ENCODE measurements around the gene DAPK2. TPM values are rescaled to one million over a fixed set of nuclear protein-coding genes. Genes with fewer than 3 reads are reported as not detected.

The DAPK2 gene
- total RNA-seq, 1 experiment from 2014 or later: 1.4 TPM

GRCh38 chr15:64016257-64016656 is 30.0 kb downstream of the DAPK2 start:
- peaks cover 15% of the 10 kb centered on the region for H3K4me1 Mint-ChIP-seq (ENCODE audit: low read depth, unreplicated experiment)
- no peaks in the 10 kb centered on the region for H3K9me3 ChIP-seq
- no peaks in the 10 kb centered on the region for H3K27me3 ChIP-seq (replicated peaks; ENCODE audit: control insufficient read depth, insufficient read depth, low read length)
- no peak overlapping the region for H3K27ac Mint-ChIP-seq (ENCODE audit: unreplicated experiment)
- no peaks in the 10 kb centered on the region for H3K36me3 Mint-ChIP-seq (ENCODE audit: insufficient read depth, unreplicated experiment)
- no peak overlapping the region for H3K4me3 ChIP-seq (ENCODE audit: low read depth, low read length)
- no TSS peak for BruUV-seq (replicated peaks)
- no peaks in the 10 kb centered on the region for H3K9me3 Mint-ChIP-seq (ENCODE audit: unreplicated experiment)
- TF ChIP-seq, protein P1, sequence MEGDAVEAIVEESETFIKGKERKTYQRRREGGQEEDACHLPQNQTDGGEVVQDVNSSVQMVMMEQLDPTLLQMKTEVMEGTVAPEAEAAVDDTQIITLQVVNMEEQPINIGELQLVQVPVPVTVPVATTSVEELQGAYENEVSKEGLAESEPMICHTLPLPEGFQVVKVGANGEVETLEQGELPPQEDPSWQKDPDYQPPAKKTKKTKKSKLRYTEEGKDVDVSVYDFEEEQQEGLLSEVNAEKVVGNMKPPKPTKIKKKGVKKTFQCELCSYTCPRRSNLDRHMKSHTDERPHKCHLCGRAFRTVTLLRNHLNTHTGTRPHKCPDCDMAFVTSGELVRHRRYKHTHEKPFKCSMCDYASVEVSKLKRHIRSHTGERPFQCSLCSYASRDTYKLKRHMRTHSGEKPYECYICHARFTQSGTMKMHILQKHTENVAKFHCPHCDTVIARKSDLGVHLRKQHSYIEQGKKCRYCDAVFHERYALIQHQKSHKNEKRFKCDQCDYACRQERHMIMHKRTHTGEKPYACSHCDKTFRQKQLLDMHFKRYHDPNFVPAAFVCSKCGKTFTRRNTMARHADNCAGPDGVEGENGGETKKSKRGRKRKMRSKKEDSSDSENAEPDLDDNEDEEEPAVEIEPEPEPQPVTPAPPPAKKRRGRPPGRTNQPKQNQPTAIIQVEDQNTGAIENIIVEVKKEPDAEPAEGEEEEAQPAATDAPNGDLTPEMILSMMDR (IDR thresholded peaks at IDR 0.05; ENCODE audit: insufficient read depth in 1 of 2, low read depth in 1 of 2, low read length in 1 of 2, severe bottlenecking in 1 of 2, unreplicated experiment in 1 of 2): no peak
- H3K4me1 ChIP-seq: no peaks in the 10 kb centered on the region
- ChIA-PET CTCF (no interaction called here), POLR2A (no interaction called here)
- intact Hi-C loops (cut with micrococcal nuclease; ENCODE audit: unreplicated experiment): no loop called here
- no peaks in the 10 kb centered on the region for H3K27me3 Mint-ChIP-seq (ENCODE audit: insufficient read depth, unreplicated experiment)
- H3K4me3 Mint-ChIP-seq (ENCODE audit: unreplicated experiment): no peak overlapping the region
- H3K36me3 ChIP-seq (ENCODE audit: control insufficient read depth, insufficient read depth, low read length): no peaks in the 10 kb centered on the region
- no peak for DNase-seq

GRCh38 chr15:64014995-64015394 is 31.3 kb downstream of the DAPK2 start:
- Mint-ChIP-seq H3K4me3 (ENCODE audit: unreplicated experiment) (no peak overlapping the region), H3K36me3 (ENCODE audit: insufficient read depth, unreplicated experiment) (no peaks in the 10 kb centered on the region), H3K4me1 (ENCODE audit: low read depth, unreplicated experiment) (peaks cover 15% of the 10 kb centered on the region), H3K27ac (ENCODE audit: unreplicated experiment) (no peak overlapping the region), H3K9me3 (ENCODE audit: unreplicated experiment) (no peaks in the 10 kb centered on the region), H3K27me3 (ENCODE audit: insufficient read depth, unreplicated experiment) (no peaks in the 10 kb centered on the region)
- no peaks in the 10 kb centered on the region for H3K9me3 ChIP-seq
- TF ChIP-seq, protein P1 (IDR thresholded peaks at IDR 0.05; ENCODE audit: insufficient read depth in 1 of 2, low read depth in 1 of 2, low read length in 1 of 2, severe bottlenecking in 1 of 2, unreplicated experiment in 1 of 2): no peak
- no peaks in the 10 kb centered on the region for H3K4me1 ChIP-seq
- BruUV-seq (replicated peaks): no TSS peak
- no peak overlapping the region for H3K4me3 ChIP-seq (ENCODE audit: low read depth, low read length)
- POLR2A ChIA-PET: no interaction called here
- CTCF ChIA-PET: interaction anchor here (0.7 kb wide), 1 partner anchor 11 kb away, joined by 4 read pairs; no protein-coding TSS in a partner anchor
- intact Hi-C loops (cut with micrococcal nuclease; ENCODE audit: unreplicated experiment): no loop called here
- DNase-seq: no peak
- no peaks in the 10 kb centered on the region for H3K27me3 ChIP-seq (replicated peaks; ENCODE audit: control insufficient read depth, insufficient read depth, low read length)
- no peaks in the 10 kb centered on the region for H3K36me3 ChIP-seq (ENCODE audit: control insufficient read depth, insufficient read depth, low read length)

GRCh38 chr15:64013179-64014062 is 32.9 kb downstream of the DAPK2 start:
- Mint-ChIP-seq H3K9me3 (ENCODE audit: unreplicated experiment) (no peaks in the 10 kb centered on the region), H3K27ac (ENCODE audit: unreplicated experiment) (no peak overlapping the region), H3K4me3 (ENCODE audit: unreplicated experiment) (no peak overlapping the region), H3K4me1 (ENCODE audit: low read depth, unreplicated experiment) (peaks cover 22% of the 10 kb centered on the region), H3K36me3 (ENCODE audit: insufficient read depth, unreplicated experiment) (no peaks in the 10 kb centered on the region), H3K27me3 (ENCODE audit: insufficient read depth, unreplicated experiment) (no peaks in the 10 kb centered on the region)
- ChIA-PET CTCF (no interaction called here), POLR2A (no interaction called here)
- BruUV-seq (replicated peaks): no TSS peak
- no peak for DNase-seq
- intact Hi-C loops (cut with micrococcal nuclease; ENCODE audit: unreplicated experiment): no loop called here
- Histone ChIP-seq H3K9me3 (no peaks in the 10 kb centered on the region), H3K4me1 (no peaks in the 10 kb centered on the region), H3K36me3 (ENCODE audit: control insufficient read depth, insufficient read depth, low read length) (no peaks in the 10 kb centered on the region), H3K4me3 (ENCODE audit: low read depth, low read length) (no peak overlapping the region), H3K27me3 (replicated peaks; ENCODE audit: control insufficient read depth, insufficient read depth, low read length) (no peaks in the 10 kb centered on the region)
- TF ChIP-seq, protein P1 (IDR thresholded peaks at IDR 0.05; ENCODE audit: insufficient read depth in 1 of 2, low read depth in 1 of 2, low read length in 1 of 2, severe bottlenecking in 1 of 2, unreplicated experiment in 1 of 2): no peak
